HTR-8/SVneo (cell line): ENCODE measurements around the gene SGK1.
"Not testable (repeated sequence)": the region's sequence is repeated elsewhere in the genome, so short reads cannot be mapped to it uniquely, and the experiment has no call there.

Experiments
- DNase-seq: peaks from one replicate; pipeline ENCODE4 v3.0.0; 2011; ENCODE audit warnings: low spot score, mixed read lengths; ENCODE audit not compliant: insufficient read length
- FAIRE-seq: peaks from 2 replicates; lab custom pipeline; 2011; peaks lifted over from hg19 to GRCh38; lab: Jason Lieb, UNC

SGK1 gene

GRCh38 chr6:134309227-134309626 lies 8.7 kb downstream of the SGK1 start:
- DNase-seq = no peak
- FAIRE-seq = no peak

GRCh38 chr6:134308800-134309199 lies 9.1 kb downstream of the SGK1 start:
- no peak for DNase-seq
- FAIRE-seq = no peak

GRCh38 chr6:134307870-134308269 lies 10.0 kb downstream of the SGK1 start:
- DNase-seq = no peak
- no peak for FAIRE-seq

GRCh38 chr6:134307075-134307474 lies 10.8 kb downstream of the SGK1 start:
- FAIRE-seq = no peak
- no peak for DNase-seq

- not testable (repeated sequence) for FAIRE-seq
Measured at GRCh38 chr6:134304381-134304780, 13.5 kb downstream of the SGK1 start.

GRCh38 chr6:134303891-134304290 lies 14.0 kb downstream of the SGK1 start:
- DNase-seq (no peak), FAIRE-seq (no peak)

More at GRCh38 chr6:134304381-134304780, 13.5 kb downstream of the SGK1 start:
- DNase-seq = not testable (repeated sequence)

- FAIRE-seq (no peak), DNase-seq (no peak)
Measured at GRCh38 chr6:134299236-134299635, 18.7 kb downstream of the SGK1 start.

- DNase-seq = no peak
Measured at GRCh38 chr6:134296762-134297161, 21.1 kb downstream of the SGK1 start.

GRCh38 chr6:134295953-134296553 lies 21.9 kb downstream of the SGK1 start:
- peak; percentile 96 for DNase-seq
- FAIRE-seq = peak; percentile 76

More at GRCh38 chr6:134296762-134297161, 21.1 kb downstream of the SGK1 start:
- no peak for FAIRE-seq

GRCh38 chr6:134293659-134294161 lies 24.2 kb downstream of the SGK1 start:
- FAIRE-seq = no peak
- peak; percentile 49 for DNase-seq

GRCh38 chr6:134291156-134291555 lies 26.8 kb downstream of the SGK1 start:
- DNase-seq = no peak
- FAIRE-seq = no peak

- DNase-seq (no peak), FAIRE-seq (no peak)
Measured at GRCh38 chr6:134289204-134289575, 28.7 kb downstream of the SGK1 start.

- DNase-seq (peak; percentile 78), FAIRE-seq (no peak)
Measured at GRCh38 chr6:134288538-134289203, 29.2 kb downstream of the SGK1 start.

GRCh38 chr6:134287859-134288537 lies 29.9 kb downstream of the SGK1 start:
- DNase-seq (no peak), FAIRE-seq (no peak)

- FAIRE-seq (no peak), DNase-seq (no peak)
Measured at GRCh38 chr6:134282816-134283215, 35.1 kb downstream of the SGK1 start.

GRCh38 chr6:134281388-134281787 lies 36.5 kb downstream of the SGK1 start:
- DNase-seq (no peak), FAIRE-seq (no peak)

- FAIRE-seq (no peak), DNase-seq (no peak)
Measured at GRCh38 chr6:134278000-134278399, 39.9 kb downstream of the SGK1 start.

- DNase-seq, FAIRE-seq: not testable (repeated sequence)
Measured at GRCh38 chr6:134276891-134277377, 41.0 kb downstream of the SGK1 start.

GRCh38 chr6:134272374-134272773 lies 45.5 kb downstream of the SGK1 start:
- no peak for DNase-seq
- no peak for FAIRE-seq

GRCh38 chr6:134267917-134268361 lies 50.0 kb downstream of the SGK1 start:
- no peak for DNase-seq
- no peak for FAIRE-seq

GRCh38 chr6:134266776-134267175 lies 51.1 kb downstream of the SGK1 start:
- no peak for DNase-seq
- no peak for FAIRE-seq
